OCI-LY3 (cell line): ENCODE results near the gene TMEM164.

Source experiments
- H2AFZ ChIP-seq: fragments of 200-600, 300-600 bp; shearing (Covaris generic); 2 replicates; pipeline ENCODE4 v1.6.0; 2014; ENCODE audit warnings: antibody characterized with exemption, low read depth, low read length
- H3K27ac ChIP-seq: fragments of 200-600, 300-600 bp; sonication (generic); 2 replicates; pipeline ENCODE4 v1.5.1; 2014; ENCODE audit warnings: mild to moderate bottlenecking, low read length, moderate library complexity, mixed read lengths
- H3K27me3 ChIP-seq: fragments of 200-600, 300-600 bp; sonication (generic); 2 replicates; pipeline ENCODE4 v1.6.1; 2014; ENCODE audit warnings: low read depth, low read length, mixed read lengths
- H3K36me3 ChIP-seq: fragments of 200-600, 300-600 bp; sonication (generic); replicated peaks from 2 replicates; pipeline ENCODE3; 2014; ENCODE audit warnings: low read depth, low read length, mixed read lengths
- H3K4me1 ChIP-seq: fragments of 300-600, 200-600 bp; sonication (generic); 2 replicates; pipeline ENCODE4 v1.6.1; 2014; ENCODE audit warnings: low read length, mixed read lengths
- H3K4me2 ChIP-seq: fragments of 200-600, 300-600 bp; sonication (generic); 2 replicates; pipeline ENCODE4 v1.6.1; 2014; ENCODE audit warnings: low read length, mixed read lengths
- H3K4me3 ChIP-seq: fragments of 300-600, 200-600 bp; sonication (generic); 2 replicates; pipeline ENCODE4 v1.5.1; 2014; ENCODE audit warnings: antibody characterized with exemption, mild to moderate bottlenecking, low read length, moderate library complexity
- H3K79me2 ChIP-seq: fragments of 300-600, 200-600 bp; shearing (Covaris generic); 2 replicates; pipeline ENCODE4 v1.6.1; 2014; ENCODE audit warnings: mild to moderate bottlenecking, low read length, mixed read lengths
- H3K9ac ChIP-seq: fragments of 300-600, 200-600 bp; shearing (Covaris generic); 2 replicates; pipeline ENCODE4 v1.6.0; 2014; ENCODE audit warnings: mild to moderate bottlenecking, low read length, moderate library complexity
- H3K9me3 ChIP-seq: fragments of 200-600, 300-600 bp; shearing (Covaris generic); 2 replicates; pipeline ENCODE4 v1.6.1; 2014; ENCODE audit warnings: low read length, mixed read lengths; ENCODE audit not compliant: insufficient read depth
- H4K20me1 ChIP-seq: fragments of 200-600, 300-600 bp; sonication (generic); 2 replicates; pipeline ENCODE4 v1.6.1; 2016; ENCODE audit warnings: low read length, mixed read lengths; ENCODE audit not compliant: insufficient read depth
- EZH2phosphoT487 ChIP-seq: fragments of 200-600 bp; shearing (Covaris generic); IDR thresholded peaks from 2 replicates; pipeline ENCODE4 v1.6.1; 2018; ENCODE audit warnings: antibody characterized with exemption, mixed run types, low read depth
- TF ChIP-seq, protein P1 (sequence below): fragments of 200-600, 300-600 bp; sonication (generic); IDR thresholded peaks from 2 replicates; pipeline ENCODE4 v1.5.1; 2014; ENCODE audit warnings: antibody characterized with exemption, low read length, low read depth

Gene TMEM164

DNA sequence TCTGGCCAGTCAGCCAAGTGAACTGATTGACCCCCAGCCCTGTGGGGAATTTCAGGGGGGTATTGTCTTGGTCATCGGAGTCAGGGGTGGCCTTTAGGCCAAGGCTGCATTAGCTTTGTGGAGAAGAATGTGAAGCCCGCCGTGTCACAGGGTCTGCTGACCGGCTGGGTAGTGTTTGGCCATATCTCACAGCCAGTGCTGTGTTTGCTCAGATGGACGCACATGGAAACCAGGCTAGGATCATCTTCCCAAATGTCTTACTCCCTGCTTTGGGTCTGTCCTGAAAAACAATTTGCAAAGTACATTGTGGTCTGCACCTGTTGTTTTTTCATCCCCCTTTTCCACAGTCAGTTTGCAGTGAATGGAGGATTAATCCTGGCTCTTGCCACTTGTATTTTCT, 13.0 kb downstream of the TMEM164 start:
- no peaks in the 10 kb centered on the region for H3K27me3 ChIP-seq
- peaks cover 8% of the 10 kb centered on the region for H3K4me1 ChIP-seq
- no peak overlapping the region for H3K4me2 ChIP-seq
- peaks cover 30% of the 10 kb centered on the region for H3K79me2 ChIP-seq
- TF ChIP-seq EZH2phosphoT487 = no peak
- TF ChIP-seq, protein P1, sequence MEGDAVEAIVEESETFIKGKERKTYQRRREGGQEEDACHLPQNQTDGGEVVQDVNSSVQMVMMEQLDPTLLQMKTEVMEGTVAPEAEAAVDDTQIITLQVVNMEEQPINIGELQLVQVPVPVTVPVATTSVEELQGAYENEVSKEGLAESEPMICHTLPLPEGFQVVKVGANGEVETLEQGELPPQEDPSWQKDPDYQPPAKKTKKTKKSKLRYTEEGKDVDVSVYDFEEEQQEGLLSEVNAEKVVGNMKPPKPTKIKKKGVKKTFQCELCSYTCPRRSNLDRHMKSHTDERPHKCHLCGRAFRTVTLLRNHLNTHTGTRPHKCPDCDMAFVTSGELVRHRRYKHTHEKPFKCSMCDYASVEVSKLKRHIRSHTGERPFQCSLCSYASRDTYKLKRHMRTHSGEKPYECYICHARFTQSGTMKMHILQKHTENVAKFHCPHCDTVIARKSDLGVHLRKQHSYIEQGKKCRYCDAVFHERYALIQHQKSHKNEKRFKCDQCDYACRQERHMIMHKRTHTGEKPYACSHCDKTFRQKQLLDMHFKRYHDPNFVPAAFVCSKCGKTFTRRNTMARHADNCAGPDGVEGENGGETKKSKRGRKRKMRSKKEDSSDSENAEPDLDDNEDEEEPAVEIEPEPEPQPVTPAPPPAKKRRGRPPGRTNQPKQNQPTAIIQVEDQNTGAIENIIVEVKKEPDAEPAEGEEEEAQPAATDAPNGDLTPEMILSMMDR = no peak
- H4K20me1 ChIP-seq = peaks cover 3% of the 10 kb centered on the region; the same call in 1 of the 2 replicates
- H3K27ac ChIP-seq = no peak overlapping the region
- H3K9me3 ChIP-seq = no peaks in the 10 kb centered on the region
- no peak overlapping the region for H2AFZ ChIP-seq
- H3K36me3 ChIP-seq = peaks cover 35% of the 10 kb centered on the region
- H3K4me3 ChIP-seq = no peak overlapping the region
- no peak overlapping the region for H3K9ac ChIP-seq

DNA sequence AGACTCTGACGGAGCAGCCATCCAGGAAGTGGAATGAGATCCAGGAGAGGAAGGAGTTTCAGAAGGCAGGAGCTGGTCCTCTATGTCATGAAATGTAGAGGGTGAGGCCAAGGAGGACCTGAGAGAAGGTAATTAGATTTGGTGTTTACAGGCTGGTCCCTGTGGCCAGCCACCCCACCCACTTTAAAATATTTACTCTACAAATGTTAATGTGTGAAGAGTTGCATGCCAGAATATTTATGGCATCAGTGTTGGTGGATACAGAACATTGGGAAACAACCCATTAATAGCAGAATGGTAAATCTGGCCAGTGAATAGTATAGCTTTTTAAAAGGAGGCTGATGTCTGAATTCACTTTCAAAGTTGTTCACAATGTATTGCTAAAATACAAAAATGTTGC, 17.6 kb downstream of the TMEM164 start:
- Histone ChIP-seq H3K9ac (no peak overlapping the region), H3K4me3 (no peak overlapping the region), H3K36me3 (peaks cover 31% of the 10 kb centered on the region), H3K27me3 (no peaks in the 10 kb centered on the region), H2AFZ (no peak overlapping the region), H3K4me1 (peaks cover 35% of the 10 kb centered on the region), H4K20me1 (no peaks in the 10 kb centered on the region; the same call in 1 of the 2 replicates), H3K9me3 (no peaks in the 10 kb centered on the region), H3K4me2 (no peak overlapping the region), H3K27ac (no peak overlapping the region), H3K79me2 (peaks cover 4% of the 10 kb centered on the region; the same call in 1 of the 2 replicates)
- TF ChIP-seq, protein P1 = no peak
- no peak for TF ChIP-seq EZH2phosphoT487

DNA sequence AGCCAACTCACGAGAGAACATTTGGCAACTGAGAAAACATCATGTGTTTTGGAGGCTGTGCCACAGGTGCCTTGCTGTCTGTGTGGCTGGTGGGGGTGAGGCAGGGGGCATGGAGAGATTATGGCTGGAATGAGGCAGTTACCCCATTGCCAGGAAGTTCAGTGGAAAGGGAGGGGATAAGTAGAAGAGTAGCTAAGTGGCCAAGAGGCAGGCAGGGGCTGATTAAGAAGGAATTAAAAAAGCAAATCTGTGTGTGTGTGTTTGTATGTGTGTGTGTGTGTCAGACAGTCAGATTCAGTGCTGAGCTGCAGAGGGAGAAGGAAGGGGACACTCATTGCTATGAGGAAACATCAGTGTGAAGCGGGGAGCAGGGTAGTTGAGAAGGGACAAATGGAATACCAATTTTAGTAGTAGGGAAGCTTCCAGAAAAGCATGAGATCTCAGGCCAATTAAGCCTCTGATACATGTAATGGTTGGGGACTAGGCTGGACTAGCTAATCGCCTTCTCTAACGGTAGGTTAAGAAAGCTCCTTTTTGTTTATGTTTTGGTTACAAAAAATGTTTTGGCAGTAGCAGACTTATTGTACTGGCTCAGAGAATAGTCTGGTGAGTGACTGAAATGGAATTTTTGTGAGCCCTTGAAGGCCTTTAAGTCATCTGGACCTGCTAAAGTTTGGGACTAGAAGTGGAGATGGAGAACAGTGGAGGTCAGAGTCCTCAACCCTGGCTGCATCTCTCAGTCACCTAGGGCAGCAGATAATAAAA, 18.5 kb downstream of the TMEM164 start:
- TF ChIP-seq, protein P1 = no peak
- TF ChIP-seq EZH2phosphoT487 = no peak
- Histone ChIP-seq H3K79me2 (0 out of 2 replicates have a peak, but pooled peaks cover 4% of the 10 kb centered on the region), H3K4me3 (no peak overlapping the region), H3K9ac (no peak overlapping the region), H3K27ac (no peak overlapping the region), H2AFZ (no peak overlapping the region), H3K4me1 (peaks cover 35% of the 10 kb centered on the region), H3K27me3 (no peaks in the 10 kb centered on the region), H3K9me3 (no peaks in the 10 kb centered on the region), H4K20me1 (no peaks in the 10 kb centered on the region; the same call in 1 of the 2 replicates), H3K4me2 (peak overlapping the region; percentile 68; the same call in 1 of the 2 replicates), H3K36me3 (peaks cover 25% of the 10 kb centered on the region)

DNA sequence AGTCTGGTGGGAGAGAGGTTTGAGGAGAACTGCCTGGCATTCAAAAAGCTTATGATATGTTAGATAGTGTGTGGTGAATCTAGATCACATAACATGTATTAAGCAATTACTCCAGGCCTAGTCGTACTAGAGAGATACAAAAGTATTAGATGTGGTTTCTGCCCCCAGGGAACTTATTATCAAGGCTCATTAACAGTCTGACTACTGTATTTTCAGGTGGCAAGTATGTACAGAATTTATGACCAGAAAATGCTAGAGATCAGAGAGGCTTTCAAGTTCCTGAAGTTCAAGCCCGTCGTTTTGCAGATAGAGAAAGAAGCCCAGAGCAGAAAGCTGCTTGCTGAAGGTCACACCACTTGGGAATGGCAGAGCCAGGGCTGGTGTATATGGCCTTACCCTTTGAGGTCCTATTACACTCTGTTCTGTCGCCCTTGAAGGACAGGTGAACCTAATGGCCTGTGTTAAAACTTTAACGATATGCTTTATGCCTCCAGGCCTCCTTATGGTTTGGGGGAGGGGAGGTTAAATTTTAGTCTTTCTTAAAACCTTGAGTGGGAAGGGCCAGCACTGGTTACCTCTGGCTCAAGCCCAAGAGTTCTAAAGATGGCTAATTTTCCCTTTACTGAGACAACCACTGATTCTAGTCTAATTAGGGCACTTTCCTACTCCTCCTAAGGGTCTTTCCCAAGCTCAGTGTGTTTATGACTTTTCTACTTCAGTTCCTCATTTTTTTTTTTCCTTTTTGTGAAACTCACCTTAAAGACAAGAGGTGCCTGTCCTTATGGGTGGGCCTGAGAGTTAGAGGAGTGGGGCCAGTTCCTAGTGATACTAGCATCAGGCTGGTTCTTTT, 19.9 kb downstream of the TMEM164 start:
- H3K79me2 ChIP-seq = 0 out of 2 replicates have a peak, but pooled peaks cover 4% of the 10 kb centered on the region
- H3K9ac ChIP-seq = peak overlapping the region; percentile 35; the same call in 1 of the 2 replicates
- H3K4me3 ChIP-seq = peak overlapping the region; percentile 45
- H3K27me3 ChIP-seq = no peaks in the 10 kb centered on the region
- peaks cover 35% of the 10 kb centered on the region for H3K4me1 ChIP-seq
- no peak for TF ChIP-seq EZH2phosphoT487
- TF ChIP-seq, protein P1 = no peak
- H4K20me1 ChIP-seq = no peaks in the 10 kb centered on the region; the same call in 1 of the 2 replicates
- H3K4me2 ChIP-seq = peak overlapping the region; percentile 68
- peaks cover 25% of the 10 kb centered on the region for H3K36me3 ChIP-seq
- peak overlapping the region; percentile 64 for H3K27ac ChIP-seq
- H2AFZ ChIP-seq = no peak overlapping the region
- no peaks in the 10 kb centered on the region for H3K9me3 ChIP-seq
